Fibroblast of skin of left biceps (primary cell): ENCODE results near the gene NTN5.
"Not testable (repeated sequence)": the region's sequence is repeated elsewhere in the genome, so short reads cannot be mapped to it uniquely, and the experiment has no call there.

Experiments used
- DNase-seq, 2 experiments: peaks; one replicate each; pipeline ENCODE4 v3.0.0-alpha.2; 2013; ENCODE audit warnings: low read depth in 2 of 2

Gene NTN5

GRCh38 chr19:48698046-48698445, 25.2 kb upstream of the NTN5 start:
- DNase-seq = peak in 1 of 2 experiments; percentile 42

- DNase-seq = no peak
Measured at GRCh38 chr19:48696353-48697010, 23.7 kb upstream of the NTN5 start.

- DNase-seq = no peak
Measured at GRCh38 chr19:48695743-48696352, 23.0 kb upstream of the NTN5 start, which contains the start of gene FUT2. Gene FUT2 (plus strand): TSS chr19:48695971. CDS start chr19:48702957, 6,986 bp downstream.

GRCh38 chr19:48693629-48694028, 20.8 kb upstream of the NTN5 start:
- DNase-seq = not testable (repeated sequence)

DNA sequence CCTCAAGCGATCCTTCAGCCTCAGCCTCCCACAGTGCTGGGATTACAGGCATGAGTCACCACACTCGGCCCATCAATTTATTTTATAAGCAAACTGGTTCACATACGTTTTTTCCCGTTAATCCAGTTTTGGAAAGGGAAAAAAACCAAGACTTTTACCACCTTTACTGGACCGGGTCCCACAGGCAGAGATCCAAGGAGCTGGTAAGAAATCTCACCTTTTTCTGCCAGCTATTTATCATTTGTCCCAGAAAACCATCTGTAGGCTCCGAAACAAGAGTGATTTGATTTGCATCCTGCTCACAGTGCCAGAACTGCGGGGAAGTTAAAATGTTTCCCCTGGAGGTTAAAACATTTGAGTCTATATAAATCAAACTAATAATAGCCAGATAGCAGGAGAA, 16.6 kb upstream of the NTN5 start:
- DNase-seq = no peak

DNA sequence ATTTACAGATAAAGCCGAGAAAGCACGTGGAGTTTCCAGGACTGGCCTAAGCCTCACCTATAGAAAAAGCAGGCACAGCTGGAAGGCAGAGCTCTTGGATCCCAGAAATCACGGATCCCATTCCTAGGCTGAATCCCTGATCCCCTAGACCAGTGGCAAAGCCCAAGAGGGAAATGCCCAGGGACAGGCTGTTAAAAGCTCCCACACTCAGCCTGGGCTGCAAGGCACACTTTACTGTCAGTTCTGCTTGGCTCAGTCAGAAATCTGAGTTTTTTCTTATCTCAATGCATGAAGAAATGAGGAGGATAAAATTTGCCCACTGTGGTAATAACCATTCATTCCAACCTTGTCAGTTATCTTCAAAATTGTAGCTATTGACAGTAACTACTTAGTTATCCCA, 15.0 kb upstream of the NTN5 start:
- no peak for DNase-seq

GRCh38 chr19:48686637-48687036, 13.8 kb upstream of the NTN5 start:
- DNase-seq = not testable (repeated sequence)

DNA sequence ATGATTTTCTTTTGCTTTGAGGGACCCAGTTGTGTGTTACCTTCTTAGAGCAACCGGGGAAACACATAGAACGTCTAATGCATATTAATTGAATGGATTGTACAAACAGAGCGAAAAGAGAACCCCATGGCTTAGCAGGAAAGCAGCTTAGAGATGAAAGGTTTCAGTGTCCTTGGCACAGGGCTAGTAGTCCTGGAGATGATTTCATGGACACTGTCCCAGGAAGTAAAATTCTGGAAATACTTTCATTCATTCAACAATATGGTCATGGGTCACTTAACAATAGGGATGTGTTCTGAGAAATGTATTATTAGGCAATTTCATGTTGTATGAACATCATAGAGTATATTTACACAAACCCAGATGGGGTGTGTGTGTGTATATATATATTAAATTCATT, 13.3 kb upstream of the NTN5 start:
- no peak for DNase-seq

DNA sequence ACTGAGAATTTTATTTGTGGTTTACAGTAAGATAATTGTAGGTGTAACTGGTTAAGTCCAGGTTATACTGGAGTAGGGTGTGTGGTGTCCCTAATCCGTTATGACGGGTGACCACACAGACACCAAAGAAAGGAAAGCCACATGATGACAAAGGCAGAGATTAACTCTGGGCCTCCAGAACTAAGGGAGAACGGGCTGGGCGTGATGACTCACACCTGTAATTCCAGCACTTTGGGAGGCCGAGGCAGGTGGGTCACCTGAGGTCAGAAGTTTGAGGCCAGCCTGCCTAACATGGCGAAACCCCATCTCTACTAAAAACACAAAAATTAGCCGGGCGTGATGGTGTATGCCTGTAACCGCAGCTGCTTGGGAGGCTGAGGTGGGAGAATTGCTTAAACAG, 12.8 kb upstream of the NTN5 start:
- no peak for DNase-seq

GRCh38 chr19:48683349-48683748, 10.5 kb upstream of the NTN5 start:
- DNase-seq = no peak

- DNase-seq = no peak
Measured at GRCh38 chr19:48681127-48681470, 8.3 kb upstream of the NTN5 start.

DNA sequence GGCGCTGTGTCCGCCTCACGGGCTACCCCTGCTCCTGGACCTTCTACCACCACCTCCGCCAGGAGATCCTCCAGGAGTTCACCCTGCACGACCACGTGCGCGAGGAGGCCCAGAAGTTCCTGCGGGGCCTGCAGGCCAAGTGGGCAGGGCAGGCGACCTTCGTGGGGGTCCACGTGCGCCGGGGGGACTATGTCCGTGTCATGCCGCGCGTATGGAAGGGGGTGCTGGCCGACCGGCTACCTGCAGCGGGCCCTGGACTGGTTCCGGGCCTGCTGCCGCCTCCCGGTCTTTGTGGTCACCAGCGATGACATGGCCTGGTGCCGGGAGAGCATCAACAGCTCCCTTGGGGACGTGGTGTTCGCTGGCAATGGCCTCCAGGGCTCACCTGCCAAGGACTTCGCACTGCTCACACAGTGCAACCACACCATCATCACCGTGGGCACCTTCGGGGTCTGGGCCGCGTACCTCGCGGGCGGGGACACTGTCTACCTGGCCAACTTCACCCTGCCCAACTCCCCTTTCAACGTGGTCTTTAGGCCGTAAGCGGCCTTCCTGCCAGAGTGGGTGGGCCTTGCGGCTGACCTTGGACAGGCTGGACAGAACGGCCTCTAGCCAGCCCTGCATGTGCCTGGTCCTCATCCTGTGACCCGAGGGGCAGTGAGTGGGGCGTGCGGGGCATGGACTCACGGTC, 7.8 kb upstream of the NTN5 start:
- no peak for DNase-seq

DNA sequence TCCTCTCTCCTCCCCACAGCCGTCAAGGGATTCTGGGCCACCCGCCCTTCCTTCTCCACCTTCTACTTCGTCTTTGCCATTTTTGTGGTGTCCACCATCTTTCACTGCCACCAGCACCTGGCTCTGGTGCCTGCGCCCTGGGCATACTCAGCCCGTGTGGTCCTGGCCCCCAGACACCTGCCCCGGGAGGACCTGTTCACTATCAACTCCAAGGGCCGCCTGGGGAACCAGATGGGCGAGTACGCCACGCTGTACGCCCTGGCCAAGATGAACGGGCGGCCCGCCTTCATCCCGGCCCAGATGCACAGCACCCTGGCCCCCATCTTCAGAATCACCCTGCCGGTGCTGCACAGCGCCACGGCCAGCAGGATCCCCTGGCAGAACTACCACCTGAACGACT, 7.2 kb upstream of the NTN5 start:
- not testable (repeated sequence) for DNase-seq

DNA sequence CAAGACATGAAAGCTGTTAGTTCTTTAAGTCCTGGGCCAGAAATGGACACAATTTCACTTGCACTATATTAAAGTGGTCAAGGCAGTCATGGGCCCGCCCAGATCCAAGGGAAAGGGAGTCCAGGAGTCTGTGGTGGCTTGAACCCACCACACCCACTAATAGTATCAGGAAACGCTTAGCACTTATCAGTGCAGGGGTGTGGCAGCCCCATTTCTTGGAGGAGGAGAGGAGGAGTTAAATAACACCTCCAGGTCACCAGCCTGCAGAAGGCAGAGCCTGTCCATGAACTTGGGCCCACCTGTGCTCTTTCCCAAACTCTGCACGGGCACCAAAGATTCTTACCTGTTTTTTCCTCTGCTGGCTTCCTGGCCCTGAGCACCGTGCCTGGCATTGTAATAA, 5.4 kb upstream of the NTN5 start:
- no peak for DNase-seq

- DNase-seq = no peak
Measured at GRCh38 chr19:48676887-48677286, 4.1 kb upstream of the NTN5 start.

DNA sequence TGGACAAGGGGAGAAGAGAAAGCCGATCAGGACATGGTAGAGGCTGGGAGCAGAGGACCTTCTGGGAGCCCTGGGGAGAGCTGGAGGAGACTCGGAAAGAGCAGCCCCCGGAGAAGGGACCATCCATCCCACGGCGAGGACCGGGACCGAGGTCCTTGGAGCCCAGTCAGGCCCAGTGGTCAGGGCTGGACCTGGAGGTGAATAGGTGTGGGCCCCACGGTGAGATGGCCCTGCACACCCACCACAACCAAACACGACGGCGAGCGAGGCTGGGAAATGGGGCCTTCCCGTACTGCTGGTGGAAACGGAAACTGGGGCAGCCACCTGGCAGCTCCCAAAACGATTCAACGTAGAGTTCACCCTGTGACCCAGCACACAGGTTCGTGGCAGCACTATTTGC, 3.7 kb upstream of the NTN5 start:
- no peak for DNase-seq

GRCh38 chr19:48674921-48675824, 2.4 kb upstream of the NTN5 start:
- peak; percentile 41 to 44 for DNase-seq

DNA sequence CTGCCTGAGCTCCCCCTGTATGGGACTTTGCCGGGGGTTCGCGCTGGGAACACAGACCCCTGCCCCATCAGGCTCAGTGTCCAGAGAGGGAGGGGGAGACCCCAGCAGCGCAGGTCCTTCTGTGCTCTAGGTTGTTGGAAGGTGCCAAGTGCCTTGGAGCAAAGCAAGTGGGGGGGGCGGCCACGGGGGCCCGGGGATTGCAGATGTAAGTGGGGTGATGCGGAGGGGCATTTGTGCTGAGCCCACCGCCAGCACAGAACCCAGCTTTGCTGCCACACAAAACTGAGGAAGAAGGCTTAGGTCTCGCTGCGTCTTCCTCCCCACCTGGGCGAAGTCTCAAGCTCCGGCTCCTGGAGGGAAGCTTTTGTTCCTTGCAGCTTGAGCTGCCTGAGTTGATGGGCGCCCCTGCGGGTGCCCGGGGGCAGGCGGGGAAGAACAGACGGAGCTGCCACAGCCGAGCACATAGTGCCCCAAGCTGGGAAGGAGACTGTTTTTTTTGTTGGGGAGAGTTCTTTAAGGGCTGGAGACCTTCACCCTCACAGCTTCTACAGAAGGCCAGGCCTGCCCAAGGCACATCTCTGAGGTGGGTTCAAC, 1.5 kb upstream of the NTN5 start:
- no peak for DNase-seq

DNA sequence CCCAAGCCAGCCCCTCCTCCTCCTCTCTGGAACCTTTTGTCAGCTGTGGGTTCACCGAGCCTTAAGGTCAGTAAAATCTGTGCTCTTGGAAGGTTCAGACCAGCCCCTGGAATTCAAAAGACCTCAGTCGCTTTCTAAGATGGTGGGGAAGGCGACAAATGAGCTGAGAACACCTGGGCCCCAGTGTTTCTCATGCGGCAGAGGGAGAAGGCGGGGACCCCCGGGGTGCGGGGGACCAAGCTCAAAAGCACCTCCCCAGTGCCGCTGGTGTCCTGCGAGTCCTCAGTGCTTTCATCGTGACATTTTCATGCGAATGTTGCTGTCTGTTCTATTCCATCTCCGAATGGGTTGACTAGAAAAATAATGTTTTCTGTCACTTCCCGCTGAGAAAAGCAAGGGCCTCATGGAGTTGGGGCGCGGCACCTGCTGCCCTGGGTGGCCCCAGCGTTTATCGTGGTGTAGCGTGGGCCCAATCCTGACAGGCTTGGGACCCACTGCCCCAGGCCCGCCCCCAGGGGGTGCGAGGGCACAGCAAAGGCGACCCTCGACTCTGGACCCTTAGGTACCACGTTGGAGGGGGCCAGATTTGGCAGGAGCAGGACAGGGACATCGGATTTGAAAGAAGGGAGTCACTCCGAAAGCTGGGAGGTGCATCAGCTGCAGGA, 751 bp upstream of the NTN5 start:
- DNase-seq = no peak

DNA sequence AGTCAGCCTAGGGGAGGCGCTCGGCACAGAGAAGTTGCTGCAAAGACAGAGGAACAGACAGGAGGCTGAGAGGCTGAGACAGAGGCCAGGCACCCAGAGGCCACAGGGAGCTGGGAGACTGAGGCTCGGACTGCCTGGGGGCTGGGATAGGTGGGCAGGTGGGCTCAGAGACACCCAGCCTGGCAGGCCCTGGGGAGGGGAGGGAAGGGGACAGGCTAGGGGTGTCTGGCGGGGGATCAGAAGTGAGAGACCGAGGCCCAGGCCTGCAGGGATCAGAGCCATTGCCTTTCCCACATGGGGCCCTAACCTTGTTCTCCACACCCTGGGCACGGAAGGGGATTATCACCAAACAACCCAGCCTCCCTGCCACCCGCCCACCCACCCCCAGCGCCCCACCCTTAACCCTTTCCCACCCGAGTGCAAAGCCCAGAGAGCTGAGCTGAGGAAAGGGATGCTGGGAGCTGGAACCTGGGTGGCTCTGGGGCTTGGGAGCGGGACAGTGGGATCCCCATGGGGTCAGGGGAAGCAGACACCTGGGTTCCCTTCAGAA, 1.3 kb downstream of the NTN5 start:
- no peak for DNase-seq
